HG03460 (cell line): Measurements from ENCODE around the gene RGL2.
"Not testable (repeated sequence)": the region's sequence is repeated elsewhere in the genome, so short reads cannot be mapped to it uniquely, and the experiment has no call there.

Experiments used
- ATAC-seq: cut with Tn5 transposase; IDR thresholded peaks from one replicate; pipeline ENCODE4 v1.9.1; 2021; ENCODE audit not compliant: unreplicated experiment

RGL2 gene

DNA sequence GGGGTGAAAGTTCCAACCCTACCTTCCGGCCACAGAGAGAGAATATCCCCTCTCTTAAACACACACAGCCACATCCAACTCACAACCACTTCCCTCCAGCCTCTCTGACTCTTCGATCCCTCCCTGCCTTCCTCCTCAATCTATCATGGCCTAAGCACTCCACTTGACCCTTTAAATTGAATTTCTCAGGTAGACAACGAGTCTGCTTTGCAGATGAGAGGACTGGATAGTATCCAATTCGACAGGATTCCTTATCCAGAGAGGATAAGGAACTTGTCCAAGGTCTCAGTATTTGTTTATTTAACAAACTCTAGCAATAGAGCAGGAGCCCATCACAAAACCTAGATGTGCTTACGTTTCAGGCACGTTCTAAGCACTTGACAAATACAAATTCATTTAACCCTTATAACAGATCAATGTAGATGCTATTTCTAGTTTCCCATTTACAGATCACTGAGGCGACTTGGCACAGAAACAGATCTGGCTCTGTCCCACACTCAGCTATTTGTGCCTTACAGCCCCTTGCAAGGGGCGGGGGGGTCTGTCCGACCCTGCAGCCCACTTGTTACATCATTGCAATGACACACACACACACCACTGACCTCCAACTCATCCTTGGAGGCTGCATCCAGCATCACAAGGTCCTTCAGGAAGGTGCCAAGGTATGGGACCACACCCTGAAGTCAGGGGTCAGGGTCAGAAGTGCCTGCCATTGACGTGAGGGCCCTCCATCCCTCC is 4.5 kb downstream of the RGL2 start:
- no peak for ATAC-seq

DNA sequence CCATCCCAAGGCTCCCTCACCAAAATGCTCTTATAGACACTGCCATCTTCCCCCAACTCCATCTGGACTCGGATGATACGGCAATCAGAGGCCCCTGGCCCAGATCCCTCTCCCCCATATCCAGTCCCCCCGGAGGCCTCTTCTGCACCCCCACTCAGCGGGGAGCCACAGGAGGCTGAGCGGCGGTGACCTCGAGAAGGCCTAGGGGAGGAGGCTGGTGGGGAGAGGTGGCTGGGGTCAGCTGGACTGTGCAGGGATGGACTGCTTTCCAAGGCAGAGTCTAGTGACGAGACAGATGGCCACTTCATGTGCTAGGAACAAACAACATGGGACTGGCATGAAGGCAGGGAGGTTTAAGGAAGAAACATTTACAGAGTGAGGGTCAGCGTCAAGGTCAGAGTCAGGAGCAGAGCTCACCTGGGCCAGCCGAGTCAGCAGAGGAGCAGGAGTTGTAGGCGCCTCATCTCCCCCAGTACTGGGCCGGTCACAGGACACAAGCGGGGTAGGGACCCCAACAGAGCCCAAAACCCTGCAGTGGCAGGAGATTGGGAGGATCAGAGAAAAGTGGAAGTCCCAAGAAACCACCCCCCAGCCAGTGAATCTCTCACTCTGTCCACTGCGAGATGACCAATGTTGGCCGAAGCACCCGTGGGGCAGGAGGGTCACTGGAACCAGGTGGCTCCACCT is 5.6 kb downstream of the RGL2 start:
- ATAC-seq: no peak

DNA sequence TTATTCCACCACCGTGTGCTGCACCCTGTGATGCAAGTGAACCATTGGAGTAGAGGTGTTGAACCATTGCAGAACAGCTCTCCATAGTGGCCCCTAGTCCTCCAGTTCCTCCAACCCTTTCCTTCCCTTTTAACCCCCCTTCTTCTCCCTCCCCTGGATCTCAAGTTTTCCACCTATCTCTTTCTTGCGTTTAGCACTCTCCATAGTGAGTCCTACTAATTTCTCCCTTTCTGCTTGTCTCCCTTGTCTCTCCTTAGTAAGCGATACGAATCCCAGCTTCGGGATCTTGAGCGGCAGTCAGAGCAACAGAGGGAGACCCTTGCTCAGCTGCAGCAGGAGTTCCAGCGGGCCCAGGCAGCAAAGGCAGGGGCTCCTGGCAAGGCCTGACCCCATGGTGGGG is 8.3 kb downstream of the RGL2 start:
- no peak for ATAC-seq

DNA sequence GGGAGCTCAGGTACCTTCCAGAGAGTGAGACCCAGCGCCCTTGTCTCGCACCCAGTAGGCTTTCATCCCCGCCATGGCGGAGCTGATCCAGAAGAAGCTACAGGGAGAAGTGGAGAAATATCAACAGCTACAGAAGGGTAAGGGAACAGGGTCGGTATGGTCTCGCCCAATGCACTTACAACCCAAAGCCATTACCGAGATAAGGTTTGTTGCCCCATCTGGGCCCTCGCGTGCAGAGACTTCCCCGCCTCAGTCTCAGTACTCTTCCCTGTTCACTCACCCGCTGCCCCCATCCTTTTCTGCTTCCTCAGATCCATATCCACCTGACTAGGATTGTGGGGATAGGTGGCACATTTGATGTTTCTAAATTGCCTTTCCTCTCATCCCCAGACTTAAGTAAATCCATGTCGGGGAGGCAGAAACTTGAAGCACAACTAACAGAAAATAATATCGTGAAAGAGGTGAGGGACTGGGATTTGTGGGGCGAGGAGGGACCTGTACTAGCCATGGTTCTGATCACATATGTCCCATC is 8.9 kb downstream of the RGL2 start:
- peak; percentile 20 for ATAC-seq

DNA sequence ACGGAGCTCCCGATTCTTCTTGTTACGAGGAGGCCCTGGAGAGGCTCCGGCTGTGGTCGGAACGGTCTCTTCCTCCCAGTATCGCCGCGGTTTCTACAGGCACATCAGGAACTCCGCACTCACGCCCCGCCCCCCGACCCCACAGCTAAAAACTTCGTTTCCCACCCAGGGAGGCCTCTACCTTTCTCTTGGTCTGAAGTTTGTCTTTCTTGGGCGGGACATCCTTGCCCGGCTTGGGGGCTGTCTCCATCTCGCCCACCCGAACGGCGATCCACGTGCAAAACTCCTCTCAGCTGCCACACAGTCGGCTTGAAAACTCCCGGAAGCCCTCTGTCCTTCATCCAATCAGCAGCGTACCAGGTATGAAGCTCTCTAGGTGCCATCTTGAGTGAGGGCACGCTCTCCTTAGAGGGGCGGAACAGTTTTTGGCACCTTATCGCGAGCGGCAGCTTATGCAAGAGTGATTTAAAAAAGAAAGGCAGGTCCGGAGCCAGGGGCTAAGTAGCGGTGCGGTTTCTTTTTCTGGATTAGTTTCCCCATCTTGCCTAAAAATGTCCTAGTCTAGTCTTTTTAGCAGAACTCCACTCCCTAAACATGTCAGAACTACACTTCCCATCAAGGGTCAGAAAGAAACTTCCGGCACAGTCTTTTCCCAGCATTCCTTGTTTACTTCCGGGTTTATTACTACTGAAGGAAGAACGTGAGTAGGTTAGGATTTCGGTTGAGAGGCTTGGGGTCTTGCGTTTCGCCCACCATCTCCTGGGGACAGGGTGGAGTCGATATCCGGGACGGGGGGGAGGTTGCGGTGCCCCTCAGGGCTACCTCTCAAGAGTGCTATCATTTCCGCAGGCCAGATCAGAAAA is 9.6 kb downstream of the RGL2 start, which contains the start of the genes PFDN6 and WDR46:
TSS of gene PFDN6 (plus strand) at position 681 of the 863 bp plus-strand sequence. CDS start 256 bp downstream, outside the sequence.
TSS of gene WDR46 (minus strand) at position 319 of the 863 bp plus-strand sequence. CDS start at position 250, 69 bp downstream.
- ATAC-seq: peak; percentile 82

DNA sequence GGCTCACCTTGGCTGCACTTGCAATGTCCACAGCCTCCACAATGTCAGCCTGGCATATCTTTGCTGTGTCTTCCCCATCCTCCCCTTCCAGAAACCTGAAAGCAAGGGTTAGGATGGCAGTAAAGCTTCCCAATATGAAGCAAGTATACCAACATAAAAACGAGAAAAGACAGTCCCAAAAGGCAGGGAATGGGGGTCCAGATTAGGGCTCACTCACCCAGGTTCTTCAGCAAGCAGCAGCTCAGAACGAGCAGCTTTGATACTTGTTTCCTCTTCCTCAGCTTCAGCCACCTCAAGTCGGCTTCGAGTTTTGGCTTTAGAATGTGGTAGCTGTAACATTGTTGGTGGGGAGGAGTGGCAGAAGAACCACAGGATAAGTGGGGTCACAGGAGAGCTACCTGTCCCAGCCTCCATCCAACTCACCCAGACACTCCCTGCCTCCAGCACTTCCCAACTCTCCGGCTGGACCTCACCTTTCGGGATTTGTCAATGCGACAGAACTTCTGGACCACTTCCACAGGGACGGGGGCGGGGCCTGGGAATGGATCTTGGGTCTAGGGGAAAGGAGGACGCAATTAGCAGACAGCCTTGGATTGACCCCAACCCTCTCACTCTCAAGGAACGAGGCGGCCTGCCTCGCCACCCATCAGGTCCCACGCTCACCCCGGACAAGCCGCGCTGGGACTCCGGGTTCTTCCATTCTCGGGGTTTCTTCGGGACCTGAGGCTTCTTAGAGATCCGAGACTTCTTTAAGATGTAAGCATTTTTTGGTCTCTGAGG is 10.4 kb downstream of the RGL2 start:
- ATAC-seq: no peak

- no peak for ATAC-seq
These were observed 11.5 kb downstream of the RGL2 start for GRCh38 chr6:33286946-33287914.

DNA sequence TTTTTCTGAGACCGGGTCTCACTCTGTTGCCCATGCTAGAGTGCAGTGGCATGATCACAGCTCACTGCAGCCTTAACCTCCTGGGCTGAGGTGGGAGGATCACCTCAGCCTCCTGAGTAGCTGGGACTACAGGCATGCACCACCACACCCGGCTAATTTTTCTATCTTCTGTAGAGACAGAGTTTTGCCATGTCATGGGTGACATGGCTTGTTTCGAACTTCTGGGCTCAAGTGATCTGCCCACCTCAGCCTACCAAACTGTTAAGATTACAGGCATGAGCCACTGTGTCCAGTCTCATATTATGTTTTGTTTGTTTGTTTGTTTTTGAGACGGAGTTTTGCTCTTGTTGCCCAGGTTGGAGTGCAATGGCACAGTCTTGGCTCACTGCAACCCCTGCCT is 13.5 kb downstream of the RGL2 start:
- ATAC-seq: not testable (repeated sequence)

DNA sequence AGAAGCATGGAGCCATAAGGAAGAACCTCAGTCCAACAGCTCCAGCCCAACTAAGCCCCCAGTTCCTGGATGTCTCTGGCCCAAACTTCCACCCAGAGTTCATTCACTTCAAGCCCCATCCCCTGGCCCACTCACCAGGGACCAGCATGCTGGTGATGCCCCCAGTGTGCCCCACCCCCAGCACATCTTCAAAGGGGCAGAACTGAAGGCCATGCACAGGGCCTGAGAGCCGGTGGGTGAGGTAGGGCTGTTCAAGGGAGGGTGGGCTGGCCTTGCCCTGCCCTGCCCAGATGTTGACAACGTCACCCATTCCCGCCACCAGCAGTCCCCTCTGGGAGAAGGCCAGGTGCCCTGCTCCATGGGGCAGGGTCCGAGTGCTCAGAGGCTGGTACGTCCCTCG is 18.2 kb downstream of the RGL2 start:
- no peak for ATAC-seq

GRCh38 chr6:33279971-33280511 is 18.7 kb downstream of the RGL2 start:
- ATAC-seq: no peak

DNA sequence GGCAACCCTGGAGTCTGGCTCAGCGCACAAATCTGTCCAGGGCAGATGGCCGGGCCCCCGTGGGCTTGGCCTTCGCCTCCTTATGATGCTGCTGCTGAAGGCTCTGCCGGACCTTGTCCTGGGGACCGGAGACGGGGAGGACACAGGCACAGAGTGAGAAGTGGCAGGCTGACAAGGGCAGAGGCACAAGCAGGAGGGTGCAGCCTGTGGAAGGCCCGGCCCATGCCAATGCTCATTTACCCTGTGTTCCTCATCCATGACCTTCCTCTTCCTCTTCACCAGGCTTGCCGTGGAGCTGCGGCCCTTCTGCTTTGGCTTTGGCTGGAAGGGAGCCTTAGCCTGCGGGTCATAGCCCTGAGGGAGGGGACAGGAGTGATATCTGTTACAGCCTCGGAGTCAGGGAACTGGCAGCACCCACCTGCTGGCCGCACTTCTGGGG is 19.5 kb downstream of the RGL2 start:
- no peak for ATAC-seq

DNA sequence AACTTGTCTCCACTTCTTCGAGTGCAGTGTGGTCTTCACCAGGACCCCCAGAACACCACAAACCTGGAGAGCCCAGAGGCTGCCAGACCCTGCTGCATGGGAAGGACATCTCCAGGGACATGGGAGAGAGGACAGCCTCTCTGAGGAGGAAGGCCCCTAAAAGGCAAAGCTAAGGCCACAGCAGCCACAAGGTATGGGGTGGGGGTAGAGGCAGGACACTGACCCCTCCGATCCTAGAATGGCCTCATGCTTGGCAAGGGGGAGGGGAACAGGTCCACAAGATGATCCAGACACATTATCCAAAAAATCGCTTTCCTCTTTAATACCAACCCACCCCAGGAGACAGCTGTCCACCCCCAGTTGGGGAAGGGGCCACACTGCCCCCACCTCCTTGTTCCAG is 19.9 kb downstream of the RGL2 start:
- no peak for ATAC-seq

GRCh38 chr6:33278392-33278741 is 20.4 kb downstream of the RGL2 start:
- ATAC-seq: no peak

DNA sequence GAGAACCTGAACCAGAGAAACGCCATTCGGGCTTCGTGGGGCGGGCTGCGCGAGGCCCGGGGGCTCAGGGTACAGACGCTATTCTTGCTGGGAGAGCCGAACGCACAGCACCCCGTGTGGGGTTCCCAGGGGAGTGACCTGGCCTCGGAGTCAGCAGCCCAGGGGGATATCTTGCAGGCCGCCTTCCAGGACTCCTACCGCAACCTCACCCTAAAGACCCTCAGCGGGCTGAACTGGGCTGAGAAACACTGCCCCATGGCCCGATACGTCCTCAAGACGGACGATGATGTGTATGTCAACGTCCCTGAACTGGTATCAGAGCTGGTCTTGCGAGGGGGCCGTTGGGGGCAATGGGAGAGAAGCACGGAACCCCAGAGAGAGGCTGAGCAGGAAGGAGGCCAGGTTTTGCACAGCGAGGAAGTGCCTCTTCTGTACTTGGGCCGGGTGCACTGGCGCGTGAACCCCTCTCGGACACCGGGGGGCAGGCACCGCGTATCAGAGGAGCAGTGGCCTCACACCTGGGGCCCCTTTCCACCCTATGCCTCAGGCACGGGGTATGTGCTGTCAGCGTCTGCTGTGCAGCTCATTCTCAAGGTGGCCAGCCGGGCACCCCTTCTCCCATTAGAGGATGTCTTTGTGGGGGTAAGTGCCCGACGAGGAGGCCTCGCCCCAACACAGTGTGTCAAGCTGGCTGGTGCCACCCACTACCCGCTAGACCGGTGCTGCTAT is 20.9 kb downstream of the RGL2 start:
- no peak for ATAC-seq

GRCh38 chr6:33276864-33277662 is 21.7 kb downstream of the RGL2 start, which contains the start of gene B3GALT4:
Gene B3GALT4, plus strand, starts transcription at chr6:33277123. Its CDS starts 297 bp downstream, at chr6:33277420.
- peak; percentile 50 for ATAC-seq

- no peak for ATAC-seq
These were observed 22.2 kb downstream of the RGL2 start for GRCh38 chr6:33276581-33276863.

DNA sequence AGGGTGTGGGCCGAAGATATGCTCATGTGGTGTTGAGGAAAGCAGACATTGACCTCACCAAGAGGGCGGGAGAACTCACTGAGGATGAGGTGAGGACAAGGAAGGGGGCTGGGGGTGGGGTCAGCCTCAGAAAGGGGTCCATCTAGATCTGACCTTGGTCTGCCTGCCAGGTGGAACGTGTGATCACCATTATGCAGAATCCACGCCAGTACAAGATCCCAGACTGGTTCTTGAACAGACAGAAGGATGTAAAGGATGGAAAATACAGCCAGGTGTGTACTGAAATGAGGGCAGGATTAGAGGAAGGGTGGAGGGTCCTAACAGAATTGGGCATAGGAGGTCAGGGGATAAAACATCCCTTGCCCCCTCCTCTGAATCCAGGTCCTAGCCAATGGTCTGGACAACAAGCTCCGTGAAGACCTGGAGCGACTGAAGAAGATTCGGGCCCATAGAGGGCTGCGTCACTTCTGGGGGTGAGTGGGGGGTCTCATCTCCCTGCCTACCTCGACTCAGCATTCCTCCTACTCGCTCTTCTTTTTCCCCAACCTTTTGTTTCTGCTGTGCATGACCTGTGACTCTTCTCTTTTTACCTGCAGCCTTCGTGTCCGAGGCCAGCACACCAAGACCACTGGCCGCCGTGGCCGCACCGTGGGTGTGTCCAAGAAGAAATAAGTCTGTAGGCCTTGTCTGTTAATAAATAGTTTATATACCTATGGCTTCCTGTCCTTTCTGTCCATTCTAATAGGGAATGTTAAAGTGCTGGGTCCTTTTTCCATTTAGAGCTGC is 22.8 kb downstream of the RGL2 start:
- not testable (repeated sequence) for ATAC-seq
